NCI-H2227 treated with DMSO at 0.1 percent for 48 hours (cell line): ENCODE measurements around the gene CLBA1.
"Not testable (repeated sequence)": the region's sequence is repeated elsewhere in the genome, so short reads cannot be mapped to it uniquely, and the experiment has no call there.

Experiments
- DNase-seq: peaks from one replicate; lab custom pipeline; 2025; lab: John Stamatoyannopoulos, UW

Gene CLBA1

GRCh38 chr14:104947881-104948735 lies 37.5 kb upstream of the CLBA1 start:
- DNase-seq: not testable (repeated sequence)

DNA sequence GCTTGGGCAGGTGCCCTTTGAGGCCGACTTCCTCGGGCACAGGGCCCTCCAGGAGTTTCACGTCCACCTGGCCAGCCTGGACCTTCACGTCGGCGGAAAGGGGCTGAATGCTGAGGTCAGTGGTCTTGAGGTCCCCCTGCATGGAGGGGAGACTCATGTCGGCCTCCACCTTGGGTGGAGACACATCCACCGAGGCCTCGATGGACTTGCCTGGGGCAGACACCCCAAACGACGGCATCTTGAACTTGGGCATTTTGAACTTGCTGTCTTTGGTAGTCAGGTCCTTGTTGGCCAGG lies 36.9 kb upstream of the CLBA1 start:
- DNase-seq: no peak

DNA sequence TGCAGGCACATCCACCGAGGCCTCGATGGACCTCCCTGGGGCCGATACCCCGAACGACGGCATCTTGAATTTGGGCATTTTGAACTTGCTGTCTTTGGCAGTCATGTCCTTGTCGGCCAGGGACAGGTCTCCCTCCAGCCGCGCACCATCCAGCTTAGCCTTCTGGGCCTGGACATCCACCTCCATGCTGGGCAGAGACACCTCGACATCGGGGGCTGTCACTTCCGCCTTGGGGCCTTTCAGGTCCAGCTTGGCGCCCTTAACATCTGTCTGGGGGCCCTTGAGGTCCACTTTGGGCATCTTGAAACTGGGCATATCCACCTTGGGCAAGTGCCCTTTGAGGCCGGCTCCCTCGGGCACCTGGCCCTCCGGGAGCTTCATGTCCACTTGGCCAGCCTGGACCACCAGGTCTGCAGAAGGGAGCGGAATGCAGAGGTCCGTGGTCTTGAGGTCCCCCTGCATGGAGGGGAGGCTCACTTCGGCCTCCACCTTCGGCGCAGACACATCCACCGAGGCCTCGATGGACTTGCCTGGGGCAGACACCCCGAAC lies 36.1 kb upstream of the CLBA1 start:
- not testable (repeated sequence) for DNase-seq

DNA sequence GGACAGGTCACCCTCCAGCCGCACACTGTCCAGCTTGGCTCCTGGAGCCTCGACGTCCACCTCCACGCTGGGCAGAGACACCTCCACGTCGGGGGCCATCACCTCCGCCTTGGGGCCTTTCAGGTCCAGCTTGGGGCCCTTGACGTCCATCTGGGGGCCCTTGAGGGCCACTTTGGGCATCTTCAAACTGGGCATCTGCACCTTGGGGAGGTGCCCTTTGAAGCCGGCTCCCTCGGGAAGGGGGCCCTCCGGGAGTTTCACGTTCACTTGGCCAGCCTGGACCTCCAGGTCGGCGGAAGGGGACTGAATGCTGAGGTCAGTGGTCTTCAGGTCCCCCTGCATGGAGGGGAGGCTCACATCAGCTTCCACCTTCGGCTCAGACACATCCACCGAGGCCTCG lies 35.6 kb upstream of the CLBA1 start:
- DNase-seq: no peak

DNA sequence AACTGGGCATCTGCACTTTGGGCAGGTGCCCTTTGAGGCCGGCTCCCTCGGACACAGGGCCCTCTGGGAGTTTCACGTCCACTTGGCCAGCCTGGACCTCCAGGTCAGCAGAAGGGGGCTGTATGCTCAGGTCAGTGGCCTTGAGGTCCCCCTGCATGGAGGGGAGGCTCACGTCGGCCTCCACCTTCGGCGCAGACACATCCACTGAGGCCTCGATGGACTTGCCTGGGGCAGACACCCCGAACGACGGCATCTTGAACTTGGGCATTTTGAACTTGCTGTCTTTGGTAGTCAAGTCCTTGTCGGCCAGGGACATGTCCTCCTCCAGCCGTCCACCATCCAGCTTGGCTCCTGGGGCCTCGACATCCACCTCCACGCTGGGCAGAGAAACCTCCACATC lies 34.9 kb upstream of the CLBA1 start:
- not testable (repeated sequence) for DNase-seq

GRCh38 chr14:104951863-104952657 lies 33.5 kb upstream of the CLBA1 start:
- DNase-seq: not testable (repeated sequence)

GRCh38 chr14:104953097-104953496 lies 32.5 kb upstream of the CLBA1 start:
- no peak for DNase-seq

DNA sequence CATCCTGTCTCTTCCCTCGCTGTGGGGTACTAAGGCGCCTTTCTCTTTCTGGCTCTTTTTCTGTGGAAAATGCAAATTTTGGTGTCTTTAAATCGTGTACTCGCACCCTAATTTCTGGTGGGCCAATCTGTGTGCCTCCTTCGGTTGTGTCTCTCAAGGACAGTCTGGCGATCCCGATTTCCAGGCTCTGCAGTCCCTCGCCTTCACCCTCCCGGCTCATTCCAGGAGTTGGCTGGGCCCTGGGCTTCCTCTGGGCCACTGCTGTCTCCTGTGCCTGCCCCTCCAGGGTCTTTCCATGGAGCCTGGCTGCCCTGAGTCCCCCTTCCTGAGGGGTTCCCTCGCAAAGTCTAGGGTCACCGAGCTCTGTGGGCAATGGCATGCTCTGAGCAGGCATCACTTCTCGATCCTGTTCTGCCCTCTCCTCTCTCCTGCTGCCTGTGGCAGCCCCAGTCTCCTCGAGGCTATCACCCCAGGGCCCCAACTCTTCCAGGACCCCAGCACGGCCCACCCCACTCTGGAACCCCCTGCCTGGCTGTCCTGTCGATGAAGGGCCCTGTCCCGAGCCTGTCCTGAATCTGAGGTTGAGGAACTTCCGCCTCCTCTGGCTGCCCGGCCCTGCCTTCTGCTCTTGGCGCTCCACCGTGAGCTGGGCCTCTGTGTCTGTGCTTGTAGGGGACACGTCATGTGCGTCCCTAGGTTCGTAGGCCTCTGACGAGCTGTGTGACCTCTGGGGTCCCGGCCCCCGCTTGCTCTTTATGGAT lies 31.5 kb upstream of the CLBA1 start:
- no peak for DNase-seq

DNA sequence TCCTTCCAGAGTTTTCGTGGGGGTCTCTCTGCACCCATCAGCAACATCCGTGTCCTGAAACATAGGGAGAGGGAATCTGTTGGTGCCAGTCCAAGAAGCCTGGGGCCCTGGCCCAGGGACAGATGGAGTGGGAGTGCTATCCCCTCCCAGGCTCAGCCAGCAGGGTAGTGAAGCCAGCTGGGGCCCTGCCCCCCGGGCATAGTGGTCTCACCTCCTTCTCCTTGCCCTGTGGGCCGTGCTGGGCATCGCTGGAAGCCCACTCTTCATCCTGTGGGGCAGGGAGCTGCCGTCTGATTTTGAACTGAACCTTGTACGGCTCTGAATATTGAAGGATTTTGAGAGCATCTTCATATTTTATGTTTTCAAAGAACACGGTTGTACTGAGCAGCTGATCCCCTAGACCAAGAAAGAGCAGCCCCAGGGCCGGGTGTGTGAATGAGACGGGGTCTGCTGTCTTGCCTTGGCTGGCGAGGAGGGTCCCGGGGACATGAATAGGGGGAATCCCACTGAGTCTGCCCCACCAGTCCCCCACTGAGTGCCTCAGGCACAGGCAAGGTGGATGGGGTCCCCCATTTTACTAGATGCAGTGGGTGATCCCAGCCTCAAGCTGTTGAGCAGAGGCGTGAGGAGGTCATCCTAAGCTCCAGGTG lies 30.7 kb upstream of the CLBA1 start:
- DNase-seq: no peak

DNA sequence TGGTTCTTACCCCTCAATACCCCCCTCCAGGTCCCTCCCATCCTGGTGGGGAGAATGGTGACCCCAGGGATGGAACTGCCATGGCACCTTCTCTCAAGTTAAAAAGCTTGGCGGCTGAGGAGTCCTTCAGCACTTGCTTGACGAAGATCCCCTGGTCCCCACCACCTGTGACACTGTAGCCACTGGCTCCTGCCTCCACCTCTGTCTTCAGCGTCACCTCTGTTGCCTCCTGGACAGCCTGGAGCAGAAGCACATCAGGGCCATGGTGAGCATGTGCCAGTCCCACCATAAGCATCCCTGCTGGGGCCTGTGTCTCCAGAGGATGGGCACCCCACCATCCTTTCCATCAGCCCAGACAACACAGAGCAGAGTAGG lies 30.2 kb upstream of the CLBA1 start:
- no peak for DNase-seq

DNA sequence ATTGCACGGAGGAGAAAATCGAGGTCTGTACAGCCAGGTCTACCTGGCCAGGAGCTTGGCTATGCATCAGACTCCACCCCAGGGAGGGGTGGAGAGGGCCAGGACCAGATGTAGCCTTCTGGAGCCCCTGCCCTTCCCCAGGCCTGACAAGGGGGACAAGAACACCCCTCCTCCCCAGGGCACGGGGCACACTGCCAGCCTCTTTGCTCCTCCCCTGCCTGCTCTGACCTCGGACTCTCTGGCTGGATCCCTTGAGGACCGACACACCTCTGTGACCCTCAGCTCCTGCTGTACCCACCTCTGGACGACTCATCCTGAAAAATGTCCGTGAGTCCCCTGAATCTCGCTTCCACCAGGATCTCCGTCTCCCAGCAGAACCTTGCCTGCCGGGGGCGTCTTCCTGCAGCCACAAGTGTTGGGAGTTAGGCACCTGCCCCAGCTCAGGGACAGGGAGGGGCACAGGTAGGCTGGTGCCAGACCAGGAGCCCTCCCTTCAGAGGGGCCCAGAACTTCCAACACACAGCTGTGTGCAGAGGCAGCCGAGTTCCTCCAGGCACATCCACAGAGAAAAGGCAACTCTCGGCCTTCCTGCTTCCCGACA lies 29.2 kb upstream of the CLBA1 start:
- DNase-seq: no peak

- no peak for DNase-seq
Measured at GRCh38 chr14:104957146-104958113, 28.2 kb upstream of the CLBA1 start.

DNA sequence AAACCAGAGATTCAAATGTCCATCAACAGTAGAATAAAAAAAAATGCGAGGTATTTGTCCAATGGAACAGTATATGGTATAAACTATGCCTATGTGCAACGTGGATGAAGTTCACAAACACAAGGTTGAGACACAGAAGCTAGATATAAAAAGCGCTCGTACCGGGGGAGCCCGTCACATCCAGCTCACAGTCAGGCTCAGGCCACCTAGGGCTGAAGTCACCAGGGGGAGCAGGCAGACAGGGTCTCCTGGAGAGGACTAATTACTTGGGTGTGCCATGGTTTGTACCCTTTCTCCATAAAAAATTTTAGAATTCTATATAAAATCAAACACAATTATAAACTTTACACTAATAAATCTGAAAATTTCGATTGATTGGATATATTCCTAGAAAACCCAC lies 21.0 kb upstream of the CLBA1 start:
- DNase-seq: no peak

- DNase-seq: no peak
Measured at GRCh38 chr14:104965561-104966231, 19.9 kb upstream of the CLBA1 start.

DNA sequence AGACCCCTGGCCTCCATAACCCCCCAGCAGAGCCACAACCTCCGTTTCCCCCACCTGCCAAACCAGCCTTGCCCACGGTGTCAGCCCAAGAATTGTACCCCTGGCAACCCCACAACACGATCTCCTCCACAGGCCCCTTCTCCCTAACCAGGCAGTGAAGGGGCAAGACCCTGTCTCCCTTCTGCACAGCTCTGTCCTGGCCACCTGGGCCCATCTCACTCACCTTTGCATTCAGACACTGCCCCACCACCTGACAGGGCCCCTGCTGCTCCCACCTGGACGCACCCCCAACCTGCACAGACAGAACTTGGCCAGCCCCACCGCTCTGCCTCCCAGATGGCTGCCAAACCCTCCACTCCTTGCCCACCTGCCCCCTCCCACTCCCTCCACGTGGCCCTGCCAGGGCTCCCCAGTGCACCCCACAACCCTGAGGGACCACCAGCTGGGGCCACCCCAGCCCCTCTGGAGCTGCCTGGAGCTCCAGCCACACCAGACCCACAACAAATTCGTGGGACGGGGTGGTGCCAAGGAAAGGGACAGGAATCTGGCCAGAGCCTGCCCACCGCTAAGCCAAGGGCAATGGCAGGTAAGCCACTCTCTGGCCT lies 19.2 kb upstream of the CLBA1 start:
- no peak for DNase-seq

DNA sequence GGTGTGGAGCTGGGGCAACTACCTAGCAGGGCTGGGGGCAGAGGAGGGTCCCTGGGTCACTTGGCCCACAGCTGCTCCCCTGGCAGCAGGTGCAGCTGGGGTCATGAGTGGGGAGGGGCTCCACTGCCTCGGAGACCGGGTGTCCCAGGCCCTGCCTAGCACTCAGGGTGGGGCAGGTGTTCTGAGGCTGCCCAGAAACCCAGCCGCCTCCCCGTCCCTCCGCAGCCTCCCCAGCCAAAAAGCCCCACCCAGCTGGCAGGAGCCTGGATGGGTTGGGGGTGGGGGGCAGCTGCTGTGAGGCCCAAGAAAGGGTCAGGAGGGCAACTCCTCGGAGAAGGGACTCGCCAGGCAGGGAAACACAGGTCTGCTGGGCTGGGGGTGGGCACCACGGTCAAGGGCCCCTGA lies 18.6 kb upstream of the CLBA1 start:
- DNase-seq: no peak

GRCh38 chr14:104967386-104968152 lies 18.0 kb upstream of the CLBA1 start:
- no peak for DNase-seq

DNA sequence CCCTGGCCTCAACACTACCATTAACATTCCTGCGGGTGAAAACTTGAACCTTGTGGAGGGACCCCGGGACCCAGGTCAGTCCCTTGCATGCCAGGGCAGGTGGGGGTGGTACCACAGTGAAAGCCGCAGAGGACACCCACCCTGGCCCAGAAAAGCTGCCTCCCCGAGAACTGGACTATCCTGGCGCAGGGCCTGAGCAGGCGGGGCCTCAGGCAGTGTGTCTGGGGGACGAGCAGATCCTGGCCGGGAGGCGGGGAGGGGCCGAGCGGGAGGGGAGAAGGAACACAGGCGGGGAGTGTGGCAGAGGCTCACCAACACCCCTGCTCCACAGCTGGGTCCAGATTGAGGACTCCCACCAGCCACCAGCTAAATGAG lies 17.4 kb upstream of the CLBA1 start:
- no peak for DNase-seq
